Erythroblast (primary cell): Measurements from ENCODE around the gene SMAD1.

Experiments
- GATA1 ChIP-seq: IDR thresholded peaks from 2 replicates; pipeline ENCODE4 v1.6.1; 2011; ENCODE audit warnings: low read depth, mild to moderate bottlenecking, control low read depth, low read length, moderate library complexity
- POLR2A ChIP-seq: IDR thresholded peaks from 2 replicates; pipeline ENCODE4 v1.6.1; 2011; ENCODE audit warnings: mild to moderate bottlenecking, low read length

GRCh38 chr4:145545031-145545430 is 63.4 kb downstream of the SMAD1 start:
- TF ChIP-seq POLR2A (no peak), GATA1 (no peak)
